Putamen (tissue), 1 donor: ENCODE results near the gene SMTNL1.
A peak's percentile ranks its signal among the peaks of the same experiment; 100 is the strongest.

Source experiments
- DNase-seq: peaks from one replicate; pipeline ENCODE4 v3.0.0-alpha.2; 2016; ENCODE audit warnings: low spot score

SMTNL1 gene

DNA sequence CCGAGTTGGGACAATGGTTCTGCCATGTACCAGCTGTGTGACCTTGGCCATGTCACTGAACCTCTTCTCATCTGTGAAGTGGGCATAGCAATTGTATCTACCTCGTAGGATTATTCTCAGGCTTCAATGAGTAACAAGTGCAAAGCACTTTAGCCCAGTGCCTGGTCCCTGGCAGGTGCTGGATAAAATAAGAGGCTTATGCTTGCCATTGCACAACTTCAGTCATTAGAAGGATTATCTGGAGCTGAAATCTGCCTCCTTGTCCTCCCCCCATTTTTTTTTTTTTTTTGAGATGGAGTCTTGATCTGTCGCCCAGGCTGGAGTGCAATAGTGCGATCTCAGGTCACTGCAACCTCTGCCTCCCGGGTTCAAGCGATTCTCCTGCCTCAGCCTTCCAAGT, 7.2 kb downstream of the SMTNL1 start:
- no peak for DNase-seq

DNA sequence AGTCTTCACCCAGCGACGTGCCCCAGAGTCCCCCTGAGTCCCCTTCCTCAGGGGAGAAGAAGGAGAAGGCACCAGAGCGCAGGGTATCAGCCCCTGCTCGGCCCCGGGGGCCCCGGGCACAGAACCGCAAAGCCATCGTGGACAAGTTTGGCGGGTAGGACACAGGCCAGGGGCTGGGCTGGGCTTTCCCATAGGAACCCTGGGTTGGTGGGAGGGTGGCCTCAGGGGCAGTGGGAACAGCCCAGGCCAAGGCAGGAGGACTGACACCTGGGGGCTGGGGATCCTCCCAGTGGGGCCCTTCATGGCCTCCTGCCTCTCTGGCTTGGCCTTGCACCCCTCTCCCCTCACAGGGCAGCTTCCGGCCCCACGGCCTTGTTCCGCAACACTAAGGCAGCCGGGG, 8.5 kb downstream of the SMTNL1 start:
- DNase-seq = no peak

DNA sequence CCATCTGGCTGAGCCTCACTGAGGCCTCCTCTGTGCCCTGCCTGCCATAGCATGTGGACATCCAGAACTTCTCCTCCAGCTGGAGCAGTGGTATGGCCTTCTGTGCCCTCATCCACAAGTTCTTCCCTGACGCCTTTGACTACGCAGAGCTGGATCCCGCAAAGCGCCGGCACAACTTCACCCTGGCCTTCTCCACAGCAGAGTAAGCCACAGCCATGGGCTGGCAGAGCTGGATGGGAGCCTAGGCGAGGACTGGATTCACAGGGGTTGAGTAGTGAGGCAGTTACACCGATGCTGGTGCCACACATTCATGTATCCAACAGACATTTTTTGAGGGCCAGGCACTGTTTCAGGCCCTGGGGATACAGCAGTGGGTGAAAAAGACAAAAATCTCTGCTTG, 9.1 kb downstream of the SMTNL1 start:
- DNase-seq = no peak

- no peak for DNase-seq
Measured at GRCh38 chr11:57546869-57547475, 9.6 kb downstream of the SMTNL1 start.

DNA sequence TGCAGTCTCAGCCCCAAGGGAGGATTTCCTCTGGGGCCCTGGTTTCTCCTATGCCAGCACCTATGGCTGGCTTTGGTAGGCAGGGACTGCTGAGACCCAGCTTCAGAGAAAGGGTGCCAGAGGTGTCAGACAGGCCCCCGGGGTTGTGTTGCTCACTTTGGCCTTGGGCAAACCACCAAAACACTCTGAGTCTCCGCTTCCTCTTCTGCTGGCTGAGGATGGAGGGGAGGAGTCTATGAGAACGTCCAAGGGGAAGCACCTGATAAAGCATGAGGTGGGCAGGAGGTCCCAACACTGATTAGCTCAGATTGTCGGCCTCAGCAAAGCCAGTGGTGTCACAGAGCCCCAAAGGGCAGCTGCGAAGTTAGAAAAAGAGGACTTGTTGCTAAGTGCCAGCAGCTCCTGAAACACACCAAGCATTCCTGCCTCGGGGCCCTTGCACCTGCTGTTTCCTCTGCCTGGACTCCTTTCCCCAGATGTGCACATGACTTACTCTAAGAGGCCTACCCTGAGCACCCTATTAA, 10.5 kb downstream of the SMTNL1 start:
- DNase-seq = no peak

- no peak for DNase-seq
Measured at GRCh38 chr11:57549983-57550382, 12.6 kb downstream of the SMTNL1 start.

GRCh38 chr11:57551941-57552340, 14.5 kb downstream of the SMTNL1 start:
- DNase-seq = no peak

DNA sequence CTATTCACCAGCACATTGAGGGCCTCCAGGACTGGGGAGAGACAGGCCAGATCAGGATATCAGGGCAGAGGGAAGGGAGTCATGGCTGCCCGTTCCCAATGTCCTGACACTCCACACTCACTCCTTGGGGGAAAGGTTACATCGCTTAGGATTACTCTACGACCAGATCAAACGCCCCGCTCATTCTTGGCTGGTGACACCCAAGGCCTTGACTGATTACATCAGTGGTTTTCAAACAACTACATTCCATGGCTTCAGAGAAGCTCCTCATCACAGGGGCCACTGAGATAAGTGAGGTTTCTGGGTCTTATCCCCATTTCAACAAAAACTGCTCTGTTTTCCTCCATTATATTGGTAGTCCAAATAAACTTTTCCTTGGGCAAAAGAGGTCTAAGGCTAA, 15.1 kb downstream of the SMTNL1 start:
- DNase-seq = no peak

GRCh38 chr11:57555393-57555792, 18.0 kb downstream of the SMTNL1 start:
- DNase-seq = no peak

DNA sequence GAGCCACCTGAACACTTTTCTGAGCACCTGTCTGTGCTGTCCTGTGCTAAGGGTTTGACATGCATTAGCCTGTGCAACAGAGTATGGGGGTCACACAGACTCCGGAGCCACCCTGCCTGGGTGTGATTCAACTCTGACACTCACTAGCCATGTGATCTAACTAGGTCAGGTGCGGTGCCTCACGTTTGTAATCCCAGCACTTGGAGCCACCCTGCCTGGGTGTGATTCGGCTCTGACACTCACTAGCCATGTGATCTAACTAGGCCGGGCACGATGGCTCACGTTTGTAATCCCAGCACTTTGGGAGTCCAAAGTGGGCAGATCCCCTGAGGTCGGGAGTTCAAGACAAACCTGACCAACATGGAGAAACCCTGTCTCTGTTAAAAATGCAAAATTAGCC, 18.6 kb downstream of the SMTNL1 start:
- no peak for DNase-seq

DNA sequence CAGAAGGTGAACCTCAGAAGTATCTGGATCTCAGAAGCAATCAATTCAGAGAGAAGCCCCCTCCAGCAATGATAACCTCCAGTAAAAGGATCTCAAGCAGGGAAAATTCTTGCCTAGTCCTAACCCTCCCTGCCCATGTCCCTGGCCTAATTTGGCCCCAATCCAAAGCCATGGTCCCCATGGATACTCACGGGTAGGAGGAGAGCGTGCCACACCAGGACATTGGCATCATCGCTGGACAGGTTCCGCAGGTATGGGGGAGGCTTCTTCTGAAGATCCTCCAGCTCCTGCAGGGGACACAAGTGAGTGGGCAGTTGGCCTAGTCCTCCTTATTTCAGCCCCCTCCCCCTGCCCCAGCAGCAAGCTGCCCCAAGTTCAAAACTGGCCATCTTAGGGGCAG, 22.8 kb downstream of the SMTNL1 start:
- no peak for DNase-seq

GRCh38 chr11:57562596-57562995, 25.2 kb downstream of the SMTNL1 start:
- DNase-seq = no peak

GRCh38 chr11:57566005-57566904, 28.9 kb downstream of the SMTNL1 start:
- DNase-seq = peak; percentile 63

DNA sequence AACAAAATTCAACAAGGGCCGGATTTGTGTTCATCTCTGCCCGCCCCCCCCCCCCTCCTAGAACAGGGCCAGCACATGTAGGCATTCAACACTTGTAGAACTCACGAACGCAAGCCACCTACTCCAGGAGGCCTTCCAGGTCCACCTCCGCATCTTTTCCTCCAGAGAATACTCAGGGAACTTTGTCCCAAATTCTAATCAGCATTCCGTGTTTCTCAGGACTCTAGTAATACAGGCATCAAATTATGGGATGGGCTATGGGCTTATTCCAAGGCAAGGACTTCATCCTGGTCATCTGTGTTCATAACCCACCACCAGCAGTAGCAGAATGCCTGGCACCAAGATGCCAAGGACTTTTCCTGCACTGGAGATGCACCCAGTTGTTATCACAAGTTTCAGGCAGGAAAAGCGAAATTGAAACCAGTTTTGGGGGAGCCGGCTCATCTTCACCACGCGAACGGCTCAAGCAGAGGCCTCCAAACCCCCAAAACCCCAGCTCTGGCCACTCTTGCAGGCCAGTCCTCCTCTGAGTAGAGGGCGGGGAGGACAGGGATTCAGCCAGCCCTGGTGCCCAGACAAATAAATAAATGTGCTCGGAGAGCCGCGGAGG, 29.6 kb downstream of the SMTNL1 start:
- no peak for DNase-seq

DNA sequence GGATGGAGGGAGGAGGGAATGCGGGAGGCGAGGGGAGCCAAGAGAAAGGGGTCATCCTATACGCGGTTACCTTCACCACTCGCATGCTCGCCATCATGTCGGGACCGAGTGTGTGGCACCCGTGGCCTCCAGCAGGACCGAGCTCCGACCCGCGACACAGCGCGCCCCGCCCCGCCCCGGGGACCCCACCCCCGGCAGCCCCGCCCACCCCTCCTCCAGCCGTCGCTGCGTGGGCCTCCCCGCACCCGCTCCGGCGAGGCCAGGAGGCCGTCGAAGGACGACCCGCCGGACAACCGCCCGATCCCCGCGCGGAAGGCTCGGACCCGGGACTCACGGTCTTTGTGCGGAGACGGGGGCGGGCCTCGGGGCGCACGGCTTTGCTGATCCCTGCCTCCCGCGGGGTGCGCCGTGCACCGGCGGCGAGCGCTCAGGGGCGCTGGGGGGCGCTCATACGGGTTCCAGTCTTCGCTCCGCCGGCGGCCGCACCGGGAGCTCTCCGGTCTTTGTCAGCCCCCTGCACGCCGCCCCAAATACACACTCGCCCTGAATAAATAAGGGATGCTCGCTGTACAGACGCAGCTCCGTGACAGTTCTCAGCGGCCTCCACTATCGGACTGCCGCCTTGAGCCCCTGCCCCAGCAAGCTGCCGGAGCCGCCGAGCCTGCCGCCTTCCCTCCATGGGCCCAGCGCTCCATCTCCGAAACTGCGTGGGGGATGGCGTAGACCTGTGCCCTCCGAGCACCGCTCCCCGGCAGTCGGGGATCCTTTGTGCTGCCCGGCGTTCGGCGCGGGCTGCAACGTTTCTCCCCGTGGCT, 30.3 kb downstream of the SMTNL1 start, which contains the start of gene UBE2L6:
Gene UBE2L6, minus strand, starts transcription at position 158 of the 815 bp plus-strand sequence. Its CDS starts 61 bp downstream, at position 97.
- peak; percentile 49 for DNase-seq

DNA sequence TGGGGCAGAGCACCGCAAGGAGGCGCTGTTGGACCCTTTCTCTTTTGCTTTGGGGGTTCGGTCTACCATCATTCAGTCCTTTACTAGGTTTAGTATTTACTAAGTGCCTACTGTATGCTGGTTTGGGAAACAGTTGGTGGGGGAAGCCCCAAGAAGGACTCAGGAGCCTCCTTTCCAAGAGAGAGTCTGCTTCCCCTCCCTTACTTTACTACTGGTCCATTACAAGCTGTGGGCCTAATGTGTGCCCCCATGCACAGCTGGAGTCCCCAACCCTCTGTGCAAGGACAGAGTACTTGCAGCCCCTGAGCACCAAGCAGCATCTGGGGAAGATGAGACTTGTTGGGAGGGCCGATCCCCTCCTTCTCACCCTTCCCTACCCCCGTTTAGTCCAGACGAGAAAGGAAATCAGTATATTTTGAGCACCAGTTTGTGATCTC, 31.0 kb downstream of the SMTNL1 start:
- DNase-seq = peak; percentile 74

GRCh38 chr11:57571606-57572005, 34.2 kb downstream of the SMTNL1 start:
- DNase-seq = no peak

DNA sequence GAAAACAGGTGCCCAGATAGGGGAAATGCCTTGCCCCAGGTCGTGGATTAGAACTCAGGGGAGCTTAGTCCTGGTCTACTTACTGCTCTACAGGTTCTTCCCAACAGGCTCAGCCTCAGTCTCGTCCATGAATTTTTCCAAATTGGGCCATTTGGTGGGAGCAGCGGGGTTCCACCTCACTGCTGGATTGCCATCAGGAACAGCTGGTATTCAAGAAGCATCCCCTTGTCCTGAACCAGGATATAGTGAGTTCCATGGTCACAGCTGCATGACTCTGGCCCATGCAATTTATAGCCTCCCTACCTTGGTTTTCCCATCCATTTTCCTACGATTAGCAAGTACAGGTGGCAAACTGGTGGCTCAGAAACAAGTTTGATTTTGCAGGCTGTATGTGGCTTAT, 36.7 kb downstream of the SMTNL1 start:
- DNase-seq = no peak

DNA sequence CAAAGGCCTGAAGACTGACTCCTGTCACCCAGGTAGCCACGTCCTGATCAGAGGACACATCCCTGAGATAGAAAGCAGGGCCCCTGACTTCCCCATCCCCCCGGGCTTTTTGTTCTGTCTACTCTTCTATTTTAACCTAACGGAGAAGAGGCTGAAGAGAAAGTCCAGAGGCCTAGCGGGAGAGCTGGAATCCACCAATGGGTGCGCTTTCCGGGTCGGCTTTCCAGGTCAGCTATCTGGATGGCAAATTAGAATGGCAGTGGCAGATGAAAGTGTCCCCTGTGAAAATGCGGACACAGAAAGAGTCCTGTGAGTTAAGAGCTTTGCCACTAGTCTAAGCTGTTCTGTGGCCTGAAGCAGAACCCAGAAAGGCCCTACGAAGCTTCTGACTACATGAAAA, 46.9 kb downstream of the SMTNL1 start:
- DNase-seq = no peak

DNA sequence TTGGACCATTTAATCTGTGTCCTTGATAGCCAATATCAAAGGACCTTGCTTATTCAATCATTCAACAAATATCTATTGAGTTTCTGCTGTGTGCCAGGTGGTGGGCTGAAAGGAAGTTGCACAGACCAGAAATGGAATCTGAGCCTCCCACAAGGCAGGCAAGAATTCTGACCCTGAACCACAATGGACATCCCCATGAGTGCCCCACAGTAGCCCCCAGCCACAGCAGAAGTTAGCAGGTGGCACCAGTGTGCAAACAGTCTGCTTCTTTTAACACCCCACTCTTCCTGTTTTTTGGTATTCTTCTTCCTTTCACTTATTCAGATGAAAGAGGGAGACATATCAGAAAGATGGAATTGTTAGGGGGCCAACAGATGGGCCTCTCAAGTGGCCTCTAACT, 47.9 kb downstream of the SMTNL1 start:
- DNase-seq = no peak

- DNase-seq = no peak
Measured at GRCh38 chr11:57586711-57587245, 49.4 kb downstream of the SMTNL1 start.
